Right ventricle myocardium superior (tissue), 1 donor: Measurements from ENCODE around the gene XPO4. TPM values are rescaled to one million over a fixed set of nuclear protein-coding genes. Genes with fewer than 3 reads are reported as not detected.
"Not testable (repeated sequence)": the region's sequence is repeated elsewhere in the genome, so short reads cannot be mapped to it uniquely, and the experiment has no call there.

Experiments
- ATAC-seq: fragments of 200-7000 bp; cut with Tn5 transposase; one replicate; pipeline ENCODE4 v1.9.1; 2020; ENCODE audit warnings: mild to moderate bottlenecking; ENCODE audit not compliant: poor library complexity
- DNase-seq: peaks from one replicate; pipeline ENCODE4 v3.0.0-alpha.2; 2020
- intact Hi-C: fragments of 100-400 bp; cut with DNase I; formaldehyde crosslinking; loops from one replicate; pipeline ENCODE4 v1.11.2; 2022
- total RNA-seq: library from RNA; stranded (reverse); fragmentation: NEBNext Ultra II Directional; extraction: Animal tissue kit (Norgen Biotek cat#: 25700); gene quantifications from one replicate; pipeline ENCODE4 v1.2.1, GENCODE V29; 2021
- donor health status: DM: no; HTN: yes; CAD: no; lungs with severe emphysema.

XPO4 gene
- total RNA-seq, 1 donor from 2014 or later = 28.3 TPM

DNA sequence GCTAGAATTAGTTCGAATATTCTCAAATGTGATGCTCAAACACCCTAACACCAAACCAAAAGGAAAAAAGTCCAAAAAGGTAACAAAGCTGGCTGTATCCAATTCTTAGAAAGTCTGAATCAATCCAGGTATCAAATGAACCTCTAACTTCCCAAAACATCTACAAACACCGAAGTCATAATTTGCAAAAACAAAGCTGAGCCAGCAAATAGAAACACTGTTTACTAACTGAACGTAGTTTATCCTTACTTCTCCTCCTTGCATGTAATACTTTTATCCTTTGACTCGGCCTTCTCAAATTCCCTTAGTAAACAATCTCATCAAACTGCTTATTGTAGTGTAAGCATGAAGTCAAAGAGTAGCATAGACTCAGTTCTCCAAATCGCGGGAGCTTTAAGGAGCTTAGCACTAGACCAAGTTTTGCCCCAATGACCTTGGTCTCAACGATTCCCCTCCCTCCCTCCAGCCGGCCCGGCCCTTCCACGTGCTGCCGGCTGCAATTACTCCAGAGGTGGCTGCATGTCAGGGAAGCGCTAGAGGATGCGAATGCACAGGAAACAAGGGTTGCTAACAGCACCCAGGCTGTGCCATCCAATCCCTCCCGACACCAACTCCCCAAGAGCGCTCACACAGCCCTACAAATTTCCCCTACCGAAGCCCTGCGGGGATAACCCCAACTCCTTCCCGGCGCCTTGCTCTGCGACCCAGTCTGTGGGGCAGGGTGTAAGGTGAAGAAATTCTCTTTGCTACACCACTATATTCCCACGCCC lies 693 bp downstream of the XPO4 start:
- intact Hi-C loops = no loop called here
- ATAC-seq (peak; percentile 64), DNase-seq (peak; percentile 57)

- intact Hi-C loops = no loop called here
- DNase-seq = no peak
- ATAC-seq = no peak
These were observed 8.3 kb downstream of the XPO4 start for GRCh38 chr13:20894245-20894644.

DNA sequence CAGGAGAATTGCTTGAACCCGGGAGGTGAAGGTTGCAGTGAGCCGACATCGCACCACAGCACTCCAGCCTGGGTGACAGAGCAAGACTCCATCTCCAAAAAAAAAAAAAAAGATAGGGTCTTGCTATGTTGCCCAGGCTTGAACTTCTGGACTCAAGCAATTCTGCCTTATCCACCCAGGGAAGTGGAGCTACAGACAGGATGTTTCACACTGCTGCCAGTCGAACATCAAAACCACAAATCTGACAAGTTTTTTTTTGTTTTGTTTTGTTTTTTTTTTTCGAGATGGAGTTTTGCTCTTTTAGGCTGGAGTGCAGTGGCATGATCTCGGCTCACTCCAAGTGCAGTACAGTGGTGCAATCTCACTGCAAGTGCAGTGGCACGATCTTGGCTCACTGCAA lies 10.8 kb downstream of the XPO4 start:
- no peak for ATAC-seq
- intact Hi-C loops = no loop called here
- DNase-seq = no peak

GRCh38 chr13:20891034-20891433 lies 11.5 kb downstream of the XPO4 start:
- intact Hi-C loops = no loop called here
- no peak for ATAC-seq
- no peak for DNase-seq

- ATAC-seq, DNase-seq, intact Hi-C loops: not testable (repeated sequence)
These were observed 12.0 kb downstream of the XPO4 start for GRCh38 chr13:20890540-20890939.

- ATAC-seq (peak; percentile 47), DNase-seq (no peak)
- intact Hi-C loops = no loop called here
These were observed 20.3 kb downstream of the XPO4 start for GRCh38 chr13:20882206-20882605.

GRCh38 chr13:20877902-20878301 lies 24.6 kb downstream of the XPO4 start:
- no peak for DNase-seq
- intact Hi-C loops = no loop called here
- no peak for ATAC-seq

GRCh38 chr13:20876802-20877201 lies 25.7 kb downstream of the XPO4 start:
- ATAC-seq, DNase-seq, intact Hi-C loops: not testable (repeated sequence)

DNA sequence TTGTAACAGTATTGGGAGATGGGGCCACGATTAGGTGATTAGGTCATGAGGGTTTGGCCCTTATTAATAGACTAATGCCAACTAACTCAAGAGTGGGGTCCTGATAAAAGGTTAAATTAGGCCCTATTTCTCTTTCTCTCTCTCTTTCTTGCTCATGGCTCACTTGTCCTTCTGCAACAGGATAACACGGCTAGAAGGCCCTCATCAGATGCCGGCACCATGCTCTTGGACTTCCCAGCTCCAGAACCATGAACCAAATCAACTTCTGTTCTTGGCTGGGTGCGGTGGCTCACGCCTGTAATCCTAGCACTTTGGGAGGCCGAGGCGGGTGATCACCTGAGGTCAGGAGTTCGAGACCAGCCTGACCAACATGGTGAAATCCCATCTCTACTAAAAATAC lies 28.1 kb downstream of the XPO4 start:
- DNase-seq, ATAC-seq, intact Hi-C loops: not testable (repeated sequence)

- DNase-seq = no peak
- intact Hi-C loops = no loop called here
- no peak for ATAC-seq
These were observed 29.2 kb downstream of the XPO4 start for GRCh38 chr13:20873348-20873747.

GRCh38 chr13:20870829-20871228 lies 31.7 kb downstream of the XPO4 start:
- peak; percentile 29 for ATAC-seq
- intact Hi-C loops = no loop called here
- no peak for DNase-seq

GRCh38 chr13:20869540-20869939 lies 33.0 kb downstream of the XPO4 start:
- DNase-seq (no peak), ATAC-seq (peak; percentile 48)
- intact Hi-C loops = no loop called here

DNA sequence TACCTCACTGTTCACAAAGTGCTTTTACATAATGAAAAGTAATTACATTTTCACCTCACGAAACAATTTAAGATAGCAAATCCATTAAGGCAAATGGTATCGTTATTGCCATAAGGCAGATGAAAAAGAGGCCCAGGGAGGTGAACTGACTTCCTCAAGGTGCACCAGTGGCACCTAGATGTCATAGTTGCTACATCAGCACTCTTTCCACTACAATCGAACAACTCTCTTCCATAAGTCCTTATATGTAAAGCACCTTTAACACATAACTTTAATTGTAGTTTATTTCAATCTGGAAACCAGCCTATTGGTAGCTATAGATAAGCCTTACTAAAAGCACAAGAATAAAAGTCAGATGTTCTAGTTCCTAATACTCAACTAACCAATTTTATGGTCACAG lies 35.1 kb downstream of the XPO4 start:
- intact Hi-C loops = no loop called here

DNA sequence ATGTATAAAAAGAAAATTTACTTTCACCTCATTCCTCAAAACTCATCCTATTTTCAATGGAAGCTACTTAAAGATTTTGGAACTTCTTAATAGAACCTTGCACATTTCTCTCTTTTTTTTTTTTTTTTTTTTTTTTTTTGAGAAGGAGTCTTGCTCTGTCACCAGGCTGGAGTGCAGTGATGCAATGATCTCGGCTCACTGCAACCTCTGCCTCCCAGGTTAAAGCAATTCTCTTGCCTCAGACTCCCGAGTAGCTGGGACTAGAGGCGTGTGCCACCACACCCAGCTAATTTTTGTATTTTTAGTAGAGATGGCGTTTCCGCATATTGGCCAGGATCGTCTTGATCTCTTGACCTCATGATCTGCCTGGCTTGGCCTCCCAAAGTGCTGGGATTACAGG lies 40.9 kb downstream of the XPO4 start:
- ATAC-seq, DNase-seq, intact Hi-C loops: not testable (repeated sequence)

More for the DNA sequence above, 35.1 kb downstream of the XPO4 start:
- DNase-seq = no peak
- no peak for ATAC-seq

DNA sequence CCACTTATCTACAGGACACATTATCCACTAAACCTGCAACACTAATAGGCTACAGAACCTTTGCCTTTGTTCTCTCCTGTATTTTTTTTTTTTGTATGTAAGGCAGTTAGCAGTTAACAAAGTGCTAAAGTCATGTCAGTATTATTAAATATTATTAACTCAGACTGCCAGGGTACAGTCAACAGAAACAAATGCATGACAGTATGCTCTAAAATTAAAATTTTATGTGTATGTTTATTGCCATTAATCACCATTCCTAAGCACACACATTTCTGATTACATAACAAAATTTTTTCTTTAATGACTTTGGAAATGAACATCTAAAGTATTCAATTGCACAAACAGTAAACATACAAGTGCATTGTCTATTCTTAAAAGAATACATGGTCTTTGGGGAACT lies 41.7 kb downstream of the XPO4 start:
- intact Hi-C loops = no loop called here
- ATAC-seq (no peak), DNase-seq (no peak)

DNA sequence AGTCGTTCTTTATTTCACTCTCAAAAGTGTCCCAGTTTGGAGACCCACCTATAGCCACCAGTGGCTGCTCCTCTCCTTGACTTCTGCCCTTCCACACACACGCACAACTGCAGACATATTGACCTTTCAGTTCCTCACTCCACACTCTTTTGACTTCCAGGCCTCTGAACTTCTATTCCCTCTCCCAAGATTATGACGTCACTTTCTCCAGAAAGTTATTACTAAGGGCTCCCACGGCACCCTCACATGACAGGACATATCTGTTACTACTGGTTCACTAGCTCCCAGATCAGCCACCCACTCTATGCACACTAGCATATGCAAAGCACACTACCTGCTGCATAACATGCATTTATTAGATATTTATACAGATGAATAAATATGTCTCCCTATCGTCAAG lies 45.9 kb downstream of the XPO4 start:
- intact Hi-C loops = no loop called here
- no peak for DNase-seq
- ATAC-seq = no peak

GRCh38 chr13:20851844-20852402 lies 50.6 kb downstream of the XPO4 start:
- ATAC-seq = no peak
- DNase-seq = no peak
- intact Hi-C loops = no loop called here

DNA sequence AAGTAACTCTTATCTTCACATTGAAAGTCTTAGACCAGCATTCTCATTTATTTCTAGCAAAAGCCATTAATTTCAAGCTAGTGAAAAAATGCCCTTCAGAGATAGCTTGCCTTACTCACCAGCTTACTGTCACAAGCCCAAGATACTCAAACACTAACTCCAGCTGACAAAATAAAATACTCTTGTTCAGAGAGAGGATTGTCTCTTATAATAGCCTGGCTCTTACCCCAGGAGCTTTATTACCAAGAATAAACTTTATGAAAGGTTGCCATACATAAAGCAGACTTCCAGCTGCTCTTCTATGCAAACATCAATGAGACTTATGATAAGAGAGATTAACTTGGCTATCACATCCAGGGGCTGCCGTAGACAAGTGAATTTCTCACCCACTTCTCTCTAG lies 53.6 kb downstream of the XPO4 start:
- no peak for DNase-seq
- peak; percentile 78 for ATAC-seq
- intact Hi-C loops = no loop called here

GRCh38 chr13:20848203-20848602 lies 54.3 kb downstream of the XPO4 start:
- intact Hi-C loops = no loop called here
- ATAC-seq (no peak), DNase-seq (no peak)

DNA sequence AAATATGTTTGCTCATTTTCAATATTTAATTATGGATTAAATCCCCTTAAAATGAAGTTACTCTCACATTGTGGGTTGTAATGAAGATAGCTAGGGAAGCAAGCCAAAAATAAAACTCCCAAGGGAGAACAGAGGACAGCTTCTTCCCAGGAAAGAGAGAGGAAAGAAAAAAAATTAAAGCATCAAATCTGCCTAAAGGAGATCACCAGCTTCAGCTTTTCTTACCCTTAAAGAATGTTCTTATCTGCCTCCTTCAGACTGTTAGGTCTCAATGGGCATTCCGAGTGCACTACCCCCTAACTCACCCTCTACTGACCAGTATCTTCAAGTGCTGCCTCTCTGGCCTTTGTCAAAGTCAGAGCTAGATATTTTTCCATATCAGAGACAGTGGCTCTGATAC lies 55.2 kb downstream of the XPO4 start:
- peak; percentile 41 for ATAC-seq
- DNase-seq = no peak

More for the DNA sequence above, 55.2 kb downstream of the XPO4 start:
- intact Hi-C loops = no loop called here
